ENCODE data around the gene ERG. TPM values are rescaled to one million over a fixed set of nuclear protein-coding genes. Genes with fewer than 3 reads are reported as not detected.

The ERG gene
- total and polyA plus RNA-seq, 4 donors: 8.6 to 30.3 (median 21.0) TPM

GRCh38 chr21:38377165-38378088, 120.8 kb downstream of the ERG start:
- ATAC-seq (ENCODE audit: insufficient read depth, low FRiP score) (no peak), DNase-seq (no peak)
- Histone ChIP-seq H3K27me3 (ENCODE audit: control insufficient read depth in 3 of 3, insufficient read depth in 3 of 3, low read length in 2 of 3) (no peaks in the 10 kb centered on the region), H3K9ac (ENCODE audit: insufficient read depth in 1 of 2, low read length in 2 of 2) (no peak overlapping the region), H3K27ac (ENCODE audit: low read depth in 1 of 2, low read length in 1 of 2) (no peak overlapping the region), H3K36me3 (ENCODE audit: control insufficient read depth in 4 of 4, insufficient read depth in 4 of 4, low read length in 4 of 4) (peaks cover 0 to under 1% (median 0%) of the 10 kb centered on the region in 4 donors), H3K4me1 (ENCODE audit: control insufficient read depth in 5 of 5, insufficient read depth in 5 of 5, low read length in 5 of 5) (peaks cover 0 to 8% (median 0%) of the 10 kb centered on the region in 5 donors), H3K4me3 (no peak overlapping the region), H3K9me3 (ENCODE audit: control insufficient read depth in 4 of 4, insufficient read depth in 3 of 4, low read length in 3 of 4) (peaks cover 0 to 4% (median 0%) of the 10 kb centered on the region in 4 donors)
- 55 to 58% methylated on average over 5 of the region's 5 CpGs for WGBS, 2 donors
- no peak for TF ChIP-seq CTCF (IDR thresholded peaks at IDR 0.05; ENCODE audit: control extremely low read depth, extremely low read depth)

- Histone ChIP-seq H3K9ac (ENCODE audit: insufficient read depth in 1 of 2, low read length in 2 of 2) (no peak overlapping the region), H3K27me3 (ENCODE audit: control insufficient read depth in 3 of 3, insufficient read depth in 3 of 3, low read length in 2 of 3) (no peaks in the 10 kb centered on the region), H3K36me3 (ENCODE audit: control insufficient read depth in 4 of 4, insufficient read depth in 4 of 4, low read length in 4 of 4) (no peaks in the 10 kb centered on the region), H3K4me3 (no peak overlapping the region), H3K9me3 (ENCODE audit: control insufficient read depth in 4 of 4, insufficient read depth in 3 of 4, low read length in 3 of 4) (peaks cover 0 to 4% (median 0%) of the 10 kb centered on the region in 4 donors), H3K4me1 (ENCODE audit: control insufficient read depth in 5 of 5, insufficient read depth in 5 of 5, low read length in 5 of 5) (peaks cover 0 to 8% (median 0%) of the 10 kb centered on the region in 5 donors), H3K27ac (ENCODE audit: low read depth in 1 of 2, low read length in 1 of 2) (peak overlapping the region in 1 of 2 donors; percentile 40)
- TF ChIP-seq CTCF (IDR thresholded peaks at IDR 0.05; ENCODE audit: control extremely low read depth, extremely low read depth): no peak
- ATAC-seq (ENCODE audit: insufficient read depth, low FRiP score): peak; percentile 45
- 22 to 41% methylated on average over 12 of the region's 12 CpGs for WGBS, 2 donors
- DNase-seq: no peak
Observed at GRCh38 chr21:38376693-38377092, 121.6 kb downstream of the ERG start.

- H3K27ac ChIP-seq (ENCODE audit: low read depth in 1 of 2, low read length in 1 of 2): peak overlapping the region in 1 of 2 donors; percentile 40
Observed at GRCh38 chr21:38376235-38376634, 122.0 kb downstream of the ERG start.

More at GRCh38 chr21:38376235-38376634, 122.0 kb downstream of the ERG start:
- TF ChIP-seq CTCF (IDR thresholded peaks at IDR 0.05; ENCODE audit: control extremely low read depth, extremely low read depth): no peak
- 19 to 53% methylated on average over 11 of the region's 11 CpGs for WGBS, 2 donors
- no peak overlapping the region for H3K9ac ChIP-seq (ENCODE audit: insufficient read depth in 1 of 2, low read length in 2 of 2)
- H3K4me3 ChIP-seq: no peak overlapping the region
- DNase-seq: no peak
- H3K36me3 ChIP-seq (ENCODE audit: control insufficient read depth in 4 of 4, insufficient read depth in 4 of 4, low read length in 4 of 4): no peaks in the 10 kb centered on the region
- peaks cover 0 to 8% (median 0%) of the 10 kb centered on the region in 5 donors for H3K4me1 ChIP-seq (ENCODE audit: control insufficient read depth in 5 of 5, insufficient read depth in 5 of 5, low read length in 5 of 5)
- ATAC-seq (ENCODE audit: insufficient read depth, low FRiP score): peak; percentile 43
- H3K27me3 ChIP-seq (ENCODE audit: control insufficient read depth in 3 of 3, insufficient read depth in 3 of 3, low read length in 2 of 3): no peaks in the 10 kb centered on the region
- peaks cover 0 to 4% (median 0%) of the 10 kb centered on the region in 4 donors for H3K9me3 ChIP-seq (ENCODE audit: control insufficient read depth in 4 of 4, insufficient read depth in 3 of 4, low read length in 3 of 4)
